Peyer's patch (tissue), 4 donors: ENCODE results near the gene G6PC2.

Source experiments
- CTCF ChIP-seq, 6 experiments: fragments of 450-650 bp in 4 of 6; fragments of 200-600 bp in 2 of 6; sonication (generic) in 1 of 6; IDR thresholded peaks; one replicate each; pipeline ENCODE4 v1.5.1; 2017 to 2019; ENCODE audit warnings: antibody characterized with exemption in 6 of 6, mild to moderate bottlenecking in 3 of 6, moderate library complexity in 1 of 6
- POLR2A ChIP-seq, 2 donors: fragments of 450-650 bp; IDR thresholded peaks; one replicate each; pipeline ENCODE4 v1.5.1; 2017; ENCODE audit warnings: antibody characterized with exemption in 2 of 2, mild to moderate bottlenecking in 2 of 2, moderate library complexity in 2 of 2

- no peak for TF ChIP-seq CTCF (IDR thresholded peaks at IDR 0.05)
- TF ChIP-seq POLR2A (IDR thresholded peaks at IDR 0.05) = no peak
These were observed 25.7 kb downstream of the G6PC2 start for GRCh38 chr2:168926621-168927386.
